ENCODE data around the gene MRLN.

- no peak for TF ChIP-seq POLR2A (IDR thresholded peaks at IDR 0.05)
- no peak for TF ChIP-seq CTCF (IDR thresholded peaks at IDR 0.05)
Observed at GRCh38 chr10:59741048-59741447, 12.2 kb downstream of the MRLN start.

Measured in gastroesophageal sphincter (tissue), 3 donors.